NCI-H1930 (cell line): ENCODE results near the gene PICK1.

Experiments used
- DNase-seq, 2 experiments: peaks; one replicate each; lab custom pipeline; 2025; lab: John Stamatoyannopoulos, UW

PICK1 gene

GRCh38 chr22:38056969-38057891 lies at the start of gene PICK1:
TSS of gene PICK1 (plus strand) at chr22:38057404. CDS start at chr22:38057810, 406 bp downstream.
- peak; percentile 93 to 97 for DNase-seq

- DNase-seq = no peak
These were observed 48.0 kb upstream of the PICK1 start for GRCh38 chr22:38009000-38009806.

- DNase-seq = no peak
These were observed 44.6 kb upstream of the PICK1 start for GRCh38 chr22:38012604-38013072.

- no peak for DNase-seq
These were observed 43.1 kb upstream of the PICK1 start for GRCh38 chr22:38014083-38014482.

- DNase-seq = no peak
These were observed 40.7 kb upstream of the PICK1 start for GRCh38 chr22:38016182-38017151.

GRCh38 chr22:38017272-38017920 lies 39.8 kb upstream of the PICK1 start:
- no peak for DNase-seq

- no peak for DNase-seq
These were observed 39.0 kb upstream of the PICK1 start for GRCh38 chr22:38017939-38018885.

GRCh38 chr22:38018938-38019827 lies 38.0 kb upstream of the PICK1 start:
- DNase-seq = no peak

GRCh38 chr22:38021206-38021605 lies 36.0 kb upstream of the PICK1 start:
- no peak for DNase-seq

GRCh38 chr22:38023045-38023444 lies 34.2 kb upstream of the PICK1 start:
- DNase-seq = no peak

- no peak for DNase-seq
These were observed 31.7 kb upstream of the PICK1 start for GRCh38 chr22:38025514-38025913.

- DNase-seq = no peak
These were observed 30.8 kb upstream of the PICK1 start for GRCh38 chr22:38026130-38027111.

GRCh38 chr22:38027487-38027886 lies 29.7 kb upstream of the PICK1 start:
- no peak for DNase-seq

GRCh38 chr22:38028344-38029130 lies 28.7 kb upstream of the PICK1 start:
- no peak for DNase-seq

- no peak for DNase-seq
These were observed 27.8 kb upstream of the PICK1 start for GRCh38 chr22:38029370-38029769.

GRCh38 chr22:38029901-38030300 lies 27.3 kb upstream of the PICK1 start:
- DNase-seq = no peak
